HepG2 (cell line): ENCODE data around the gene GAPDH. TPM values are rescaled to one million over a fixed set of nuclear protein-coding genes. Genes with fewer than 3 reads are reported as not detected.
A peak's percentile ranks its signal among the peaks of the same experiment; 100 is the strongest.

Experiments used
- BRD4 ChIP-seq: sonication (generic); formaldehyde crosslinking; IDR thresholded peaks from 2 replicates; pipeline ENCODE4 v1.4.0; 2020; ENCODE audit warnings: missing genetic modification reagents
- DZIP1 ChIP-seq: sonication (generic); formaldehyde crosslinking; IDR thresholded peaks from 2 replicates; pipeline ENCODE4 v1.5.0; 2020; ENCODE audit warnings: mild to moderate bottlenecking, missing genetic modification reagents
- GFI1 ChIP-seq: sonication (generic); formaldehyde crosslinking; IDR thresholded peaks from 2 replicates; pipeline ENCODE4 v1.5.0; 2020; ENCODE audit warnings: missing genetic modification reagents, mild to moderate bottlenecking, borderline replicate concordance
- GLI4 ChIP-seq: sonication (generic); formaldehyde crosslinking; IDR thresholded peaks from 2 replicates; pipeline ENCODE4 v1.5.1; 2020; ENCODE audit warnings: missing genetic modification reagents, mild to moderate bottlenecking, moderate library complexity, borderline replicate concordance
- IKZF4 ChIP-seq: sonication (generic); formaldehyde crosslinking; IDR thresholded peaks from 2 replicates; pipeline ENCODE4 v1.5.1; 2020; ENCODE audit warnings: borderline replicate concordance, mild to moderate bottlenecking, low read depth, missing genetic modification reagents; ENCODE audit errors: not compliant biosample characterization
- KLF9 ChIP-seq: IDR thresholded peaks from 2 replicates; pipeline ENCODE4 v1.6.1; 2016; ENCODE audit warnings: low read depth
- MYPOP ChIP-seq: sonication (generic); formaldehyde crosslinking; IDR thresholded peaks from 2 replicates; pipeline ENCODE4 v1.8.1; 2023; ENCODE audit warnings: mild to moderate bottlenecking, moderate library complexity, missing genetic modification reagents
- NFKB2 ChIP-seq: sonication (generic); formaldehyde crosslinking; IDR thresholded peaks from 2 replicates; pipeline ENCODE4 v1.4.0; 2020; ENCODE audit warnings: missing genetic modification reagents, borderline replicate concordance
- PCBP1 ChIP-seq: fragments of 200-400 bp; formaldehyde crosslinking; IDR thresholded peaks from 2 replicates; pipeline ENCODE4 v1.6.1; 2017; ENCODE audit warnings: mild to moderate bottlenecking, low read depth, low read length, borderline replicate concordance
- PRMT3 ChIP-seq: sonication (generic); formaldehyde crosslinking; IDR thresholded peaks from 2 replicates; pipeline ENCODE4 v1.8.1; 2022; ENCODE audit warnings: low read depth, mild to moderate bottlenecking, moderate library complexity, missing genetic modification reagents, borderline replicate concordance
- SMARCC2 ChIP-seq: fragments of 450-650 bp; IDR thresholded peaks from 2 replicates; pipeline ENCODE4 v1.6.1; 2017; ENCODE audit warnings: antibody characterized with exemption, mild to moderate bottlenecking
- SRSF4 ChIP-seq: fragments of 200-400 bp; formaldehyde crosslinking; IDR thresholded peaks from one replicate; pipeline ENCODE4 v1.6.1; 2018; ENCODE audit warnings: mild to moderate bottlenecking, low read depth, low read length, moderate library complexity; ENCODE audit not compliant: poor library complexity, severe bottlenecking
- WIZ ChIP-seq: sonication (generic); formaldehyde crosslinking; IDR thresholded peaks from 2 replicates; pipeline ENCODE4 v1.5.1; 2020; ENCODE audit warnings: mild to moderate bottlenecking, missing genetic modification reagents
- ZBTB20 ChIP-seq: sonication (generic); formaldehyde crosslinking; IDR thresholded peaks from 2 replicates; pipeline ENCODE4 v1.8.1; 2023; ENCODE audit warnings: missing genetic modification reagents, low read depth, mild to moderate bottlenecking, borderline replicate concordance
- ZFP37 ChIP-seq: sonication (generic); formaldehyde crosslinking; IDR thresholded peaks from 2 replicates; pipeline ENCODE4 v1.4.0; 2020; ENCODE audit warnings: missing genetic modification reagents, borderline replicate concordance
- ZNF24 ChIP-seq: fragments of 450-650 bp; IDR thresholded peaks from 2 replicates; pipeline ENCODE4 v1.6.1; 2017; ENCODE audit warnings: antibody characterized with exemption, mild to moderate bottlenecking
- ZNF546 ChIP-seq: sonication (generic); formaldehyde crosslinking; conservative IDR thresholded peaks from 2 replicates; pipeline ENCODE4 v1.8.1; 2023; ENCODE audit warnings: mild to moderate bottlenecking, missing genetic modification reagents
- ZNF549 ChIP-seq: sonication (generic); formaldehyde crosslinking; IDR thresholded peaks from 2 replicates; pipeline ENCODE4 v1.5.0; 2020; ENCODE audit warnings: missing genetic modification reagents
- ZNF576 ChIP-seq: sonication (generic); formaldehyde crosslinking; IDR thresholded peaks from 2 replicates; pipeline ENCODE4 v1.4.0; 2020; ENCODE audit warnings: mild to moderate bottlenecking, missing genetic modification reagents
- ZNF605 ChIP-seq: sonication (generic); formaldehyde crosslinking; IDR thresholded peaks from 2 replicates; pipeline ENCODE4 v1.8.0; 2022; ENCODE audit warnings: mild to moderate bottlenecking, missing genetic modification reagents
- ZNF670 ChIP-seq: sonication (generic); formaldehyde crosslinking; IDR thresholded peaks from 2 replicates; pipeline ENCODE4 v1.8.0; 2022; ENCODE audit warnings: mild to moderate bottlenecking, missing genetic modification reagents, borderline replicate concordance
- ZNF878 ChIP-seq: sonication (generic); formaldehyde crosslinking; IDR thresholded peaks from 2 replicates; pipeline ENCODE4 v1.8.1; 2023; ENCODE audit warnings: mild to moderate bottlenecking, missing genetic modification reagents, moderate library complexity
- ZSCAN20 ChIP-seq: sonication (generic); formaldehyde crosslinking; IDR thresholded peaks from 2 replicates; pipeline ENCODE4 v1.4.0; 2020; ENCODE audit warnings: missing genetic modification reagents, mild to moderate bottlenecking, borderline replicate concordance
- polyA plus RNA-seq, 8 experiments: library from polyadenylated mRNA; depleted of rRNA in 3 of 8; stranded (reverse) in 7 of 8; unstranded in 1 of 8; fragments of >200 nt; fragmentation: Illumina TruSeq in 4 of 8; extraction: Trizol in 4 of 8; gene quantifications; 2 replicates each; pipeline versions ENCODE4 v1.2.1 to v1.2.3, GENCODE V29; 2011 to 2016; ENCODE audit warnings: low read depth in 4 of 8, missing spikeins in 1 of 8, mixed read lengths in 1 of 8; ENCODE audit not compliant: insufficient read depth in 1 of 8
- total RNA-seq, 5 experiments: library from RNA; depleted of rRNA; stranded (reverse); fragments of >200 nt; fragmentation: Illumina TruSeq; extraction: Trizol; gene quantifications; 2 replicates each; pipeline ENCODE4 v1.2.3, GENCODE V29; 2016; ENCODE audit warnings: low read depth in 1 of 5
- TF ChIP-seq, protein P1 (sequence below): sonication (generic); formaldehyde crosslinking; IDR thresholded peaks from 2 replicates; pipeline ENCODE4 v1.5.0; 2020; ENCODE audit warnings: missing genetic modification reagents
- TF ChIP-seq, protein P2 (sequence below): sonication (generic); formaldehyde crosslinking; IDR thresholded peaks from 2 replicates; pipeline ENCODE4 v1.5.0; 2020; ENCODE audit warnings: missing genetic modification reagents

The GAPDH gene
- total and polyA plus RNA-seq, 2 of the 13 experiments (the other 11 are each of a cell fraction or from before 2014, with no cell fraction given): 3,038 to 12,722 TPM

DNA sequence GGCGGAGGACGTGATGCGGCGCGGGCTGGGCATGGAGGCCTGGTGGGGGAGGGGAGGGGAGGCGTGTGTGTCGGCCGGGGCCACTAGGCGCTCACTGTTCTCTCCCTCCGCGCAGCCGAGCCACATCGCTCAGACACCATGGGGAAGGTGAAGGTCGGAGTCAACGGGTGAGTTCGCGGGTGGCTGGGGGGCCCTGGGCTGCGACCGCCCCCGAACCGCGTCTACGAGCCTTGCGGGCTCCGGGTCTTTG is 303 bp downstream of the GAPDH start (continued):
- no peak for TF ChIP-seq ZNF549 (CRISPR knock-in tag)
- no peak for TF ChIP-seq DZIP1
- no peak for TF ChIP-seq GFI1
- peak; percentile 59 for TF ChIP-seq IKZF4 (CRISPR knock-in tag)
- TF ChIP-seq, protein P1, sequence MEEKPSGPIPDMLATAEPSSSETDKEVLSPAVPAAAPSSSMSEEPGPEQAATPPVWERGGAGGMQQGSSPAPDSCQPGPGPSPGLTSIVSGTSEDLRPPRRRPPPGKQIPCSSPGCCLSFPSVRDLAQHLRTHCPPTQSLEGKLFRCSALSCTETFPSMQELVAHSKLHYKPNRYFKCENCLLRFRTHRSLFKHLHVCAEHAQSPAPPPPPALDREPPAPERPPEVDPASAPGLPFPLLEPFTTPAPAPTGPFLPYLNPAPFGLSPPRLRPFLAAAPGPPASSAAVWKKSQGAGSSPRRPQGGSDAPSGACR (CRISPR knock-in tag): peak; percentile 4; the same call in 1 of the 2 replicates
- peak; percentile 73 for TF ChIP-seq SRSF4
- no peak for TF ChIP-seq ZSCAN20 (CRISPR knock-in tag)
- 0 out of 2 replicates have a peak, but pooled peaks have one; percentile 14 for TF ChIP-seq ZBTB20 (CRISPR knock-in tag)
- no peak for TF ChIP-seq ZNF546
- no peak for TF ChIP-seq WIZ (CRISPR knock-in tag)
- TF ChIP-seq ZFP37 (CRISPR knock-in tag): no peak
- no peak for TF ChIP-seq ZNF670 (CRISPR knock-in tag)
- no peak for TF ChIP-seq KLF9
- TF ChIP-seq ZNF24: 0 out of 2 replicates have a peak, but pooled peaks have one; percentile 3
- TF ChIP-seq ZNF605 (CRISPR knock-in tag): no peak
- TF ChIP-seq, protein P2, sequence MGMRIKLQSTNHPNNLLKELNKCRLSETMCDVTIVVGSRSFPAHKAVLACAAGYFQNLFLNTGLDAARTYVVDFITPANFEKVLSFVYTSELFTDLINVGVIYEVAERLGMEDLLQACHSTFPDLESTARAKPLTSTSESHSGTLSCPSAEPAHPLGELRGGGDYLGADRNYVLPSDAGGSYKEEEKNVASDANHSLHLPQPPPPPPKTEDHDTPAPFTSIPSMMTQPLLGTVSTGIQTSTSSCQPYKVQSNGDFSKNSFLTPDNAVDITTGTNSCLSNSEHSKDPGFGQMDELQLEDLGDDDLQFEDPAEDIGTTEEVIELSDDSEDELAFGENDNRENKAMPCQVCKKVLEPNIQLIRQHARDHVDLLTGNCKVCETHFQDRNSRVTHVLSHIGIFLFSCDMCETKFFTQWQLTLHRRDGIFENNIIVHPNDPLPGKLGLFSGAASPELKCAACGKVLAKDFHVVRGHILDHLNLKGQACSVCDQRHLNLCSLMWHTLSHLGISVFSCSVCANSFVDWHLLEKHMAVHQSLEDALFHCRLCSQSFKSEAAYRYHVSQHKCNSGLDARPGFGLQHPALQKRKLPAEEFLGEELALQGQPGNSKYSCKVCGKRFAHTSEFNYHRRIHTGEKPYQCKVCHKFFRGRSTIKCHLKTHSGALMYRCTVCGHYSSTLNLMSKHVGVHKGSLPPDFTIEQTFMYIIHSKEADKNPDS (CRISPR knock-in tag): no peak
- no peak for TF ChIP-seq GLI4 (CRISPR knock-in tag)
- no peak for TF ChIP-seq ZNF576
- 0 out of 2 replicates have a peak, but pooled peaks have one; percentile 41 for TF ChIP-seq BRD4 (CRISPR knock-in tag)
- TF ChIP-seq ZNF878 (CRISPR knock-in tag): 0 out of 2 replicates have a peak, but pooled peaks have one; percentile 2
- no peak for TF ChIP-seq MYPOP
- TF ChIP-seq PCBP1: 0 out of 2 replicates have a peak, but pooled peaks have one; percentile 23
- no peak for TF ChIP-seq SMARCC2
- TF ChIP-seq NFKB2 (CRISPR knock-in tag): 0 out of 2 replicates have a peak, but pooled peaks have one; percentile 14
- TF ChIP-seq PRMT3 (CRISPR knock-in tag): 0 out of 2 replicates have a peak, but pooled peaks have one; percentile 8
